GM19328 (cell line): Measurements from ENCODE around the gene ELOVL1.
A peak's percentile ranks its signal among the peaks of the same experiment; 100 is the strongest.

Experiments used
- ATAC-seq: cut with Tn5 transposase; IDR thresholded peaks from one replicate; pipeline ENCODE4 v1.9.1; 2021; ENCODE audit warnings: mild to moderate bottlenecking, moderate library complexity; ENCODE audit not compliant: unreplicated experiment

ELOVL1 gene

GRCh38 chr1:43358121-43358745 lies 9.6 kb downstream of the ELOVL1 start:
- ATAC-seq = peak; percentile 5

- no peak for ATAC-seq
Observed at GRCh38 chr1:43357251-43357650, 10.6 kb downstream of the ELOVL1 start.

DNA sequence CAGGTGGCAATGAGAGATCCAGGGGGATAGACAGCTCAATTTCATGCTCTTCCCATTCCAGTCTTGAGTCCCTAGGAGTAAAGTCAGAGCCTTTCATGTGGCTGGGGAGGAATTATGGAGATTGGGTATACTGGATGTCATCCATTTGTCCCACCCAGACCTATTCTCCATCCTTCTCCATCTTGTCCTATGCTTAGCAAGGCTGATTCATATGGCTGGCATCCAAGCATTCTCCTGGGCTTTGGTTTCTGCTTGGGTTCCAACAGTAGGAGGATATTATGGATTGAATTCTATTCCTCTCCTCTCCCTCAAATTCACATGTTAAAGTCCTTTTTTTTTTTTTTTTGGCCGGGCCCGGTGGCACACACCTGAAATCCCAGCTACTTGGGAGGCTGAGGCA lies 12.9 kb downstream of the ELOVL1 start:
- ATAC-seq = no peak

- no peak for ATAC-seq
Observed at GRCh38 chr1:43354471-43354870, 13.3 kb downstream of the ELOVL1 start.

DNA sequence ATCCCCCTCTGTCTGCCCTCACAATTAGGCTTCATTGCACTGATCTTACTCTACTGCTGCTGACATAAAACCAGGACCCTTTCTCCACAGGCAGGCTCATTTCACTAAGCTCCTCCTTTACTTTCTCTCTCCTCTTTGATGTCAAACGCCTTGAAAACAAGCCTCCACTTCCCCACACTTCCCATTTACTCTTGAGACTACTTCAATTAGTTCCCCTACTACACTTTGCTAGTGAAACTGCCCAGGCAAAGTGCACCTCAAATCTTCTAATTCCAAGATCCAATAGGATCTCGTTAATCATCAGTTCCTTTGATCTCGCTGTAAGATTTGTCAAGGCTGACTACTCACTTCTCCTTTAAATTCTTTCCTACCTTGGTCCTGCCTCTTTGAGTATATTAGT lies 14.9 kb downstream of the ELOVL1 start:
- ATAC-seq = no peak

DNA sequence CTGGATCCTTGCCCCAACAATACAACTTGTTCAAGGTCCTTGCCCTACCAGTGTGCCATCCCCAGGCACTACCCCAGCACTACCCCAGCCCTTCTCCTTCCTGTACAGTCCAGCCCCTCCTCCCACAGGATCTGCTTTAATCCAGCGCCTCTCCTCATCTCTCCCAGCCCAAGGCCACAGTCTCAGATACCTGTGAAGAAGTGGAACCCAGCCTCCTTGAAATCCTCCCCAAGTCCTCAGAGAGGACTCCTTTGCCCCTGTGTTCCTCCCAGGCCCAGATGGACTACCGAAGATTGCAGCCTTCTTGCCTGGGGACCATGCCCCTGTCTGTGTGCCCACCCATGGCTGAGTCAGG lies 15.5 kb downstream of the ELOVL1 start:
- no peak for ATAC-seq

- ATAC-seq = no peak
Observed at GRCh38 chr1:43351421-43352350, 16.1 kb downstream of the ELOVL1 start.

- no peak for ATAC-seq
Observed at GRCh38 chr1:43350976-43351375, 16.8 kb downstream of the ELOVL1 start.

- no peak for ATAC-seq
Observed at GRCh38 chr1:43349594-43350306, 18.1 kb downstream of the ELOVL1 start.

GRCh38 chr1:43348809-43349593 lies 18.8 kb downstream of the ELOVL1 start:
- ATAC-seq = no peak

GRCh38 chr1:43348343-43348808 lies 19.4 kb downstream of the ELOVL1 start:
- ATAC-seq = no peak

DNA sequence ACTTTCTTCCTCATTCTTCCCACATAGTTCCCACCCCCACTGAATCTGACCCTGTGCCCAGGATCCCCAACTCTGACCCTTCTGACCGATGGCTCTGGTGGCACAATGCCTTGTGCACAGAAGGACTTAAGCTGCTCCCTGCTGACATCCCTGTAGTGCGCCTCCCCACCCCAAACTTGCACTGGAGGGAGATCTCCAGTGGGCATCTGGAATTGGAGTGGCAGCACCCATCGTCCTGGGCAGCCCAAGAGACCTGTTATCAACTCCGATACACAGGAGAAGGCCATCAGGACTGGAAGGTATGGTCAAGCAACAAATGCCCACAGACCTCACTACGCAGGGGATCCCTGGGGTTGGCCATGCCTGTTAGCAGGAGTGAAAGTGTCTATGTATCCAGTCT lies 21.2 kb downstream of the ELOVL1 start:
- no peak for ATAC-seq

GRCh38 chr1:43345120-43345519 lies 22.7 kb downstream of the ELOVL1 start:
- no peak for ATAC-seq

DNA sequence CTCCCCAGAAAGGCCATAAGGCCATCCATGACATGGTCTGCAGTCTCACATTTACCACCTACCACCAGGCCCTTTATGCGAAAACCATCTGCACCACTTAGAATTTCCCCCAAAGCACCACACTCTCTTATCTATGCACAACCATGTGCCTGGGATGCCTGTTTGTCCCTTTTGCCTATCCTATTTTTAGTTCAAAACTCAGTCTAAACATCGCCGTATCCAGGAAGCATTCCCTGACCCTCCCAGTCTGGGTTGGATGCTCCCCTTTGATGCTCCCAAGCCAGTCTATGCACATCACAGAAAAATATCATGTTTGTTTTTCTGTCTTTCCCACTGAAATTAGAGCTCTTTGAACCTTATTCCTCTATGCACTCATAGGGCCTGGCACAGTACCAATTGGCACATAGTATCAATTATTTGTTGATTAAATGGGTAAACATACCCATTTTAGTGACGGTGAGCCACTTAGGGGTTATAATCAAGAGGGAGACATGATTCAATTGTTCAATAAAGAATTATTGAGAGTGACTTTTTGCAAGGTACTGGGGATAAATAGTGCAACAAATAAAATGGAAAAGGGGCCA lies 23.5 kb downstream of the ELOVL1 start:
- no peak for ATAC-seq

GRCh38 chr1:43340559-43340958 lies 27.3 kb downstream of the ELOVL1 start:
- no peak for ATAC-seq

DNA sequence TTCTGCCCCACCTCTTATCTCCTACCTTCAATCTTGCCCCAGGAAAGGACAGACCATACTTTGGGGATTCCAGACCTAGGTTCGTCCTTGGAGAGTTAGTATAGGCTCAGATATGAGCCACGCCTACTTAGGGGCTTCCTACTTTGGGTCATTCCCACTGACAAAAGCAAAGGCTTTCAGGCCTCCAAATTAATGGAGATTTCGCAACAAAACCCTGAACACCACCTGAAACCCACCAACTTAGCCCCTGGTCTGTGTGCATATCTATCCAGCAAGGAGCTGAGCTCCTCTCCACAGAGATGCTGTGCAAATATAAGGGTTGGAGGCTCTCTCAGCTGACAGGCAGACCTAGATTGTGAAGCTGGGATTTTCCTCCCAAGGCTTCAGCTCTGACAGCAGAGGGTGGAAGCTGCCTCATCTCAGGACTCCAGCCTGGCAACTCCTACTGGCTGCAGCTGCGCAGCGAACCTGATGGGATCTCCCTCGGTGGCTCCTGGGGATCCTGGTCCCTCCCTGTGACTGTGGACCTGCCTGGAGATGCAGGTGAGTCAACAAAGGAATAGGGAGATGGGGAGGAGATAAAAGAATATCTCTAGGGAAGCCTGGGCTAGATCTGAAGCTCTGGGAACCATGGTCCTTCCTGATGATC lies 28.1 kb downstream of the ELOVL1 start:
- no peak for ATAC-seq

DNA sequence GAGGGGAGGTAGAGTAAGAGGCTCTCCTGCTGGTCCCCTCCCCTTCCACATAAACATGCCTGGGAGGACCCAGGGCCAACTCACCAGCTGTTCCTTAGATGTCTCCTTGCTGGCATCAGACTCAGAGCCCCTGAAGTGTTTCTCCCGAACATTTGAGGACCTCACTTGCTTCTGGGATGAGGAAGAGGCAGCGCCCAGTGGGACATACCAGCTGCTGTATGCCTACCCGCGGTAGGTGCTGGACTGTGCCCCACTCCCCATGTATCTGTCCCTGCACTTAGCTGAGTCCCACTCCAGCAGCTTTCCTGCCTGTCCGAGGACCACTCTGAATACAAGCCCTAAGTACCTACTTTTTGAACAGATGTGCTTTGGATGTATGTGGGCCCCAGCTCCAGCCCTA lies 29.8 kb downstream of the ELOVL1 start:
- ATAC-seq = no peak

GRCh38 chr1:43337588-43337987 lies 30.2 kb downstream of the ELOVL1 start, which contains the start of gene MPL:
Gene MPL (plus strand): TSS chr1:43337818. CDS start chr1:43337849, 31 bp downstream.
- ATAC-seq = no peak

DNA sequence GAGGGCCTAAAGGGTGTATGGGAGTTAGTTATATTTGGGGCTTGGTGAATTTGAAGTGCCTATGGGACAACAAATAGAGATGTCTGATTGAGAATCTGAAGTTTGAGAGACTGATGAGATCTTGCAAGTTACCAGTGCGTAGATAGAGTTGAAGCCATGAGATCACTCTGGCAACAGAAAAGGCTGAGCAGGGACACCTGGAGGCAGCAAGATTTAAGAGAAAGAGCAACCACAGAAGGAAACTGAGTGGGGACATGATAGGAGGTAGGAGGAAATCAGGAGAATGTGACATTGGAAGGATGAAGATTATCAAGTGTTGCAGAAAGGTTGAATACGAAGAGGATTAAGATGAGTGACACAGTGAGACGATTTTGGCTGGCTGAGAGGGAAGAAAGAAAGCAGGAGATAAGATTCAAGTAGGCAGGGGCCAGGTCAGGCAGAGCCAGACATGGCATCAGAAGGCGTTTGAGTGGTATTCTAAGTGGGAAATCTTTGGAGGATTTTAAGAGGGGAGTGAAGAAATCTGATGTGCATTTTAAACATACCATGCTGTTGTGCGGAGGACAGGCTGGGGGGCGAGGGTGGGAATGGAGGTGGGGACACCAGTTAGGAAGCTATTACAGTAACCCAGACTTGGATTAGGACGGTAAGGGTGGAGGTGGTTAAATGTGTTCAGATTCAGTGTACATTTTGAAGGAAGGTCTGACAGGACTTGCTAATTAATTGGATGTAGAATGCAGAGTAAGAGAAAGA lies 33.2 kb downstream of the ELOVL1 start:
- ATAC-seq = no peak
